Measurements from ENCODE around the gene ARHGEF10L.

ARHGEF10L gene

DNA sequence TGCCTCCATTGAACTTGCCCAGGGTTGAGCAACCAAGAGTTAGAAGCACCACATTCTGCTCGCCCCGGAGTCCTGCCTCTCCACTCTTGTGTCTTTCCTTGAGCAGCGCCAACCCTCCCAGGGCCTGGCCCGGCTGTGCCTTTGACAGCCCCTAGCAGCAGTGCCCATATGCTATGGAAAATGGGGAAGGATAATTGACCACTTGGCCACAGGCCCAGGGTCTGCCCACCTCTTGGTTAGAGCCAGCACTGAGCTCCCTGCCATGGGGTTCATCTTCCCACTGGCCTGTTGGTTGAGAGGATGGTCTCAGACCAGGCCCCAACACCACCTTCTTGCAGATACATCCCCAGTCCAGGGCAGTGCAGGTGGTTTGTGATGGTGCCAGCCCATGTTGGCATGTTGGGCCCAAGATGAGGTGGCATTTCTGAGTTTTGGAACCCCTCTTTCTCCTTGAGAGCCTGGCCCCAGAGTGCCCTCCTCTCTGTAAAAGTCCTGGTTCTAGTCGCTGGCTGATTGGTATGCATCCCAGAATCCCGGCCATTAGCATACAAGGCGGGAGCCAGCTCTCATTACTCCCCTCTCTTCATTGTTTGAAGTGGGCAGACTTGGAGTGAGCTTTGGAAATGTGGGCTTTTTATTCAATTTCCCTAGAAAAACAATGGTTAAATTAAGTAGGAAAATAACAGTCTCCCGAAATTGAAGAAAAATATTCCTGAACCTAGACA, 7.6 kb downstream of the ARHGEF10L start:
- DNase-seq (ENCODE audit: low read depth in 2 of 2): no peak

GRCh38 chr1:17549384-17549783, 9.9 kb downstream of the ARHGEF10L start:
- no peak for DNase-seq (ENCODE audit: low read depth in 2 of 2)

GRCh38 chr1:17550729-17551584, 11.5 kb downstream of the ARHGEF10L start:
- DNase-seq (ENCODE audit: low read depth in 2 of 2): no peak

- no peak for DNase-seq (ENCODE audit: low read depth in 2 of 2)
These were observed 12.3 kb downstream of the ARHGEF10L start for GRCh38 chr1:17551755-17552234.

DNA sequence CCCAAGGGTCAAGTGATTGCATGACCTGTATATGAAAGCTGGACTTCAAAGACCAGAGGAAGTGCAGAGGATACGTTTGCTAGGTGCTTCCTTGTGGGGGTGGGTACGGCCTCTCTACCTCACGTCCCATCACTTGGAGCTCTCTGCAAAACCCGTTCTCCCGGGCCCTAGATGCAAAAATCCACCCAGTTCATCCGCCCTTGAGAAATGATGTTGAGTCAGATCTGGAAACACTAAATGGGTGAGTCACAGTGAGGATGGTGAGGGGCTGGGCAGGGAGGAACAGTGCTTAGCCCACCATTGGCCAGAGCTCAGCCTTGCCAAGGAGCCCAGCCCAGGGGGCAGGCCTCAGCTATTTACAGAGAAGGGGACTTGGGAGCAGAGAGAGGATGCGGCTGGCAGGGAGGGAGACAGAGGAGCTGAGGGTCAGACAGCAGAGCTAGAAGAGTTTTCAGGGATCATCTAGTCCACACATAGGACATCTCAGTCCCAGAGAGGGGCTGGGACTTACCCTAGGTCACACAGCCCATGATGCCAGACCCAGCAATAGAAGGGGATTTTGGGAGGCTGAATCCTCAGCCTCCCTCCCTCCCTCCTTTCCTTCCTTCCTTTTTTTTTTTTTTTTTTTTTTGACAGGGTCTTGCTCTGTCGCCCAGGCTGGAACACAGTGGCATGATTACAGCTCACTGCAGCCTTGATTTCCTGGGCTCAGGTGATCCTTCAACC, 14.6 kb downstream of the ARHGEF10L start:
- DNase-seq (ENCODE audit: low read depth in 2 of 2): no peak

DNA sequence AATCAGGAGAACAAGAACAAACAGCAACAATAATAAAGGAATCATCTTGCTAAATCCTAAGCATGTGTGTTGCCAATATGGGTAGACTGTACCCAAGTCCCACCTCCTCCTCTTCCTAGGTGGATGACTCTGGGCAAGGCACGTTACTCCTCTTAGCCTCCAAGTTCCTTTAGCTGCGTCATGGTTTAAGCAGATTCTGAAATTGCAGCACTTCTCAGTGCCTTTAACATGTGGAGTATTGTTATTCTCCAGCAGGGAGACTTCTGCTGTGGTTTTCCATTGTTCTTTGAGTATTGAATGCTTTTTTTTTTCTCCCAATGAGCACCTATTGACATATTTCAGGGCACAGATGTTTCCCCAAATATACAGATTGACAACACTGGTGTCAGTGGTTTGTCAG, 15.5 kb downstream of the ARHGEF10L start:
- DNase-seq (ENCODE audit: low read depth in 2 of 2): no peak

- DNase-seq (ENCODE audit: low read depth in 2 of 2): no peak
These were observed 18.5 kb downstream of the ARHGEF10L start for GRCh38 chr1:17557986-17558385.

GRCh38 chr1:17558541-17558940, 19.0 kb downstream of the ARHGEF10L start:
- DNase-seq (ENCODE audit: low read depth in 2 of 2): no peak

DNA sequence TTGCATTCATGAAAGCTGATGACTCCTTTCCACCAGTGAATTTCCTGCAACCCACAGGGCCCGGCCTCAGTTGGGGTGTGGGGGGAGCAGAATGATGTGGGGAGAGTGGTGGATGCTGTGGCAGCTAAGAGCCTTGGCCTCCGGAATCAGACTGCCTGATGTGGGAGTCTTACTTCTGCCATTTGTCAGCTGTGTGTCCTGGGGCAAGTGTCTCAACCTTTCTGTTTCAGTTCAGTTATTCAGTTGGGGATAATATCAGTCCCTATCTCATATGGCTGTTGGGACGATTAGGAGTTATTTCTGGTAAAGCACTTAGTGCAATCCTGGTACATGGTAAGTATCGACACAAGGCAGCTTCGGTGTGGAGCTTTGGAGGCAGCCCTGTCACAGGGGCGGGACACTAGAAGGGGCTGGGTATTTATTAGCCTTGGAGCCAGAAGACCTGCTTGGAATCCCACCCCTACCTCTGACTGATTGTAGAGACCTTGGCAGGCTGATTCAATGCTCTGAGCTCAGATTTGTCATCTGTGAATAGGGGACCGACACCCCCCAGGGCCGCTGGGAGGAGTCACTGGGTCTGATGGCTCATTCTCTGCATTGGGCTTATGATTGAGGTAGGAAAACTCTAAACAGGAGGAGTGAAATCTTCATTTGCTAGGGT, 19.6 kb downstream of the ARHGEF10L start:
- no peak for DNase-seq (ENCODE audit: low read depth in 2 of 2)

DNA sequence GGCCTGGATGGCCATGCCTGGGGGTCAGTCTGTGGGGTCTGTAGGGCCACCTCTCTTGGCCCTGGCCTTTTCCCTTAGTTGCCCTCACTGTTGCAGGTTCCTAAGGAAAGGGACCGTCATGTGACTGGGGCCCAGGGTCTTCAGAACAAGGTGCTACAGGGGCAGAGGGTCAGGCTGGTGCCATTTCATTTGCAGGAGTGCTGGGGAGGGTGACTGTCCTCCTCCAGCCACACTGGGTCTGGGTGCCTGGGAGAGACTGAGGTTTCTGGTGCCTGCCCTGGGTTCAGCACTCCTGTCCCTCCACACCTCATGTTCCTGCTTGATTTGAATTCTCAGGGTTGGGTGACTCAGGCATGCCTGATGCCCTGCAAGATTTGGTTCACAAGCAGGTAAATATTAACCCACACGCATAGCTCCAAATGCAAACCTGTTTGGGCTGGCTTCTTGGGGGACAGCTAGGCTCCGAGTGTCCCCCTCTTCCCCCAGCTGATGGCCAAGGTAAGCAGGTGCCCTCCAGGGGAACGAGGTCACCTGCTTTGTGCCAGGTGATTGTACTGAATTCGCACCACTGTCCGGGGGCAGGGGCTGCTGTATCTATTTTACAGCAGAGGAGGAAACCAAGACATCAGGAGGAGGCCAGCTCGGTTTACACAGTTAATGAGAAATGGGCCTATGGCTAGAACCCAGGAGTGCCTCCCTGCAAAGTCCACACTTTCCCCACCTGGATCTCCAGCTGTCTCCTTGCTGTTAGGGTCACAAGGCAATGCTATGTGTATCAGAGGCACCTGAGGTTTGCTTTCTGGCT, 20.3 kb downstream of the ARHGEF10L start:
- DNase-seq (ENCODE audit: low read depth in 2 of 2): no peak

DNA sequence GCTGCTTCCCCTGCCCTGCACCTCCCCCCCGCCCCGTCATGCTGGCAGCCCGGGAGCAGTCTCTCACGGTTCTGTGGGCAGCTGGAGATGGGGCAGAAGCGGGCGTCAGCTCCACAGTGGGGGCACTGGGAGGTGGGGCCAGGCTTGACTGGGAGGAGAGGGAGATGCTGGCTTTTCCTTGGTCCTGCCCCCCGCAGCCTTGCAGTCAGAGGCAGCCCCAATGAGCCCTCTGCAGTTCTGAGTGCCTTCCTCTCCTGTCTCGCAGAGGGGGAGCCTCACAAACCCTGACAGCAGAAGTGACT, 21.7 kb downstream of the ARHGEF10L start:
- no peak for DNase-seq (ENCODE audit: low read depth in 2 of 2)

DNA sequence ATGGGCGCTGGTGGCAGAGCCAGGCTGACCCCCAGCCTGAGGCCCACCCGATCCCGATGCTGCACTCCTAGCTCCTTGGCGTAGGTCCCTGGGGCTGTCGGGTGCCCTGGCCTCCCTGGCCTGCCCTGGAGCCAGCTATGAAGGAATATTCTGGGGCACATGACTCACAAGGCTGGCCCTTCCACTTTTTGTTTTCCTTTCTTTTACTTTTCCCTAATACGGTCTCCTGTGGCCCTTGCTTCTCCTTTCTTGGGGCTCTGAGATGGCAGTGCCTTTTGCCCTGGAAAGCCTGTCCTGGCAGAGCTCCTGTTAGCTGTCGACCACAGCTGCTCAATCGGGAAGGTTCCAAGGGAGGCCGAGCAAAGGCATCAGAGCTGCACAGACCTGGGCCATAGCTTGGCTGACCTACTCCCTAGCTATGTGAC, 22.1 kb downstream of the ARHGEF10L start:
- no peak for DNase-seq (ENCODE audit: low read depth in 2 of 2)

DNA sequence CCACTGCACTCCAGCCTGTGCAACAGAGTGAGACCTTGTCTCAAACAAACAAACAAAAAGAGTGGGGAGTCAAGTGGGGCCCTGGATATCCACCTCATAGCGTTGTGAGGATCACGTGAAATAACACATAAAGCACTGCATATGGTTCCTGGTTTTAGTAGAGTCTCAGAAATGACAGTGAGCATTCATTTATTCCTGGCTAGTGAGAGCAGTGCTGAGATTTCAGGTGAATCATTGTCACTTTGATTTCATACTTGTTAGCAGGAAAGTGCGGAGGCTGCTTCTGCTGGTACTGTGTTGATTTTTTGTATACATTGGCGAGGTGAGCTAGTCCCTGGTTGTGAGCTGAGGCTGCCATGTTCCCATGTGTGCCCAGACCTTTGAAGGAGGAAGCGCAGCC, 22.9 kb downstream of the ARHGEF10L start:
- no peak for DNase-seq (ENCODE audit: low read depth in 2 of 2)

- no peak for DNase-seq (ENCODE audit: low read depth in 2 of 2)
These were observed 24.2 kb downstream of the ARHGEF10L start for GRCh38 chr1:17563494-17564281.

- no peak for DNase-seq (ENCODE audit: low read depth in 2 of 2)
These were observed 25.2 kb downstream of the ARHGEF10L start for GRCh38 chr1:17564458-17565393.

GRCh38 chr1:17565461-17566252, 26.2 kb downstream of the ARHGEF10L start:
- no peak for DNase-seq (ENCODE audit: low read depth in 2 of 2)

DNA sequence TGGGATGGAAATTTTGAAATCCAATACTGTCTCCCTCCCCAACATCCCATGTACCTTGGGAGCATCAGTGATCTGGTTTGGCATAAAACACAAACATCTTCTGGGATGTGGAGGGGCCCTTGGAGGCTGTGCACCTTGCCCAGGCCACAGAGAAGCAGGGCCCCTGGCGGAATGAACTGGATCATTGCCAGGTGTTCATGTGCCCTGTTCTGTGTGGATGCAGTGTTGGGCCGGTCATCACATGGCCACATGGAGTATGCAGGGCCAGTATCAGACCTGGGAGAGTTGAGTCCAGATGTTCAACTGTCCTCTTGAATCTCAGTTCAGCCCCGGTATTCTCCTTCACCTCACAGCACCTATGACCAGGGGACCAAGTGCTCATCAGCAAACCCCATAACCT, 26.9 kb downstream of the ARHGEF10L start:
- DNase-seq (ENCODE audit: low read depth in 2 of 2): no peak

- no peak for DNase-seq (ENCODE audit: low read depth in 2 of 2)
These were observed 27.4 kb downstream of the ARHGEF10L start for GRCh38 chr1:17566892-17567291.
